GM18870 (cell line): ENCODE measurements around the gene PRPF40B.
"Not testable (repeated sequence)": the region's sequence is repeated elsewhere in the genome, so short reads cannot be mapped to it uniquely, and the experiment has no call there.

ENCODE experiments used
- ATAC-seq: cut with Tn5 transposase; IDR thresholded peaks from one replicate; pipeline ENCODE4 v1.9.1; 2021; ENCODE audit warnings: moderate library complexity; ENCODE audit not compliant: unreplicated experiment

The PRPF40B gene

DNA sequence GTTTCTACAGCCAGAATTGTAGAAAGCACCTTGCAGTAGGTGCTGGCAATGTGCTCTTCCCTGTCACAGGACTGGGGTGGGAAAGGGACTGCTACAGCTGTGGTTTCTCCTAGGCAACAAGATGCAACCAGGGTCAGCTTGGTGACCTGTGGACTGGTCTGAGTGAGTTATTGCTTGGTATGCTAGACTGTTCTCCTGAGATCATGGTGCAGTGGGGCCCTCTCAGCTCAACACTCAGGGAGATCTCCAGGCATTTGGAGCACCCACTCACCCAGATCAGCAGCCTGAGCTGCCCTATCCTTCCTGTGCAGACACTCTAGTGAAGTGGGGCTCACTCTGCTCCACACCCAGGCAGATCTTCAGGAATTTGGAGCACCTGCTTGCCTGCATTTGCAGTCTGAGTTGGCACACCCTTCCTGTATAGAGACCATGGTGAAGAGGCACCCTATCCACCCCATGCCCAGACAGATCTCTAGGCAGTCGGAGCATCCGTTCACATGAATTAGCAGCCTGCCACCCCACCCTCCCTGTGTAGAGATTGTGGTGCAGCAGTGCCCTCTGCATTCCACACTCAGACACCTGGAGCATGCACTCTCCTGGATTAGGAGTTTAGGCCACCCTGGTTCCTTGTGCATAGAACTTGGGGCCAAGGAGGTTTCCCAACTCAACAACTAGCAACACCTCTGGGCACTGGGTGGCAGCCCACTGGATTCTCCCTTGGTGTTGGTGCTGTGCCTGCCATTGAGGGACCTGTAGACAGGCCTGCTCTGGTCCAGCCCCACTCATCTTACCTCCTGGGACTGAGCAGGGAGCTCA is 14.1 kb upstream of the PRPF40B start:
- no peak for ATAC-seq

DNA sequence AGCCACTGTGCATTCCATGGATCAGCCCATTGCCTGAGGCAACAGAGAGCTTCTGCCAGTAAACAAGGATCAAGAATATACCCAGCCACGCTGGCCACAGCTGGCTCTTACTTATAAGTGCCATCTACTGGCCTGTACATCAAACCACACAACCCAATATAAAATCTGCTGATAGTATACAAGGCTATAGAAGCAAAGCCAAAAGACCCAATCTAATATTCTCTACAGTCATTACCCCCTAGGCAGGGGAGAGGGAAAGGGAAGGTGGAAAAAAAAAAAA is 13.5 kb upstream of the PRPF40B start:
- ATAC-seq, result no peak

DNA sequence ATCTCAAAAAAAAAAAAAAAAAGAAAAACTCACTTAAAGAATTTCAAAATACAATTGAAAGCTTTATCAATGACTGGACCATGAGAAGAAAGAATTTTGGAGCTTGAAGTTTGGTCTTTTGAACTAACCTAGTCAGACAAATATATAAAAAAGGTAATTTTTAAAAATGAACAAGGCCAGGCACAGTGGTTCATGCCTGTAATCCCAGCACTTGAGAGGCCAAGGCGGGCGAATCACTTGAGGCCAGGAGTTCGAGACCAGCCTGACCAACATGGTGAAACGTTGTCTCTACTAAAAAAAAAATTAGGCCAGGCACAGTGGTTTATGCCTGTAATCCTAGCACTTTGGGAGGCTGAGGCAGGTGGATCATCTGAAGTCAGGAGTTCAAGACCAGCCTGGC is 12.6 kb upstream of the PRPF40B start:
- not testable (repeated sequence) for ATAC-seq

DNA sequence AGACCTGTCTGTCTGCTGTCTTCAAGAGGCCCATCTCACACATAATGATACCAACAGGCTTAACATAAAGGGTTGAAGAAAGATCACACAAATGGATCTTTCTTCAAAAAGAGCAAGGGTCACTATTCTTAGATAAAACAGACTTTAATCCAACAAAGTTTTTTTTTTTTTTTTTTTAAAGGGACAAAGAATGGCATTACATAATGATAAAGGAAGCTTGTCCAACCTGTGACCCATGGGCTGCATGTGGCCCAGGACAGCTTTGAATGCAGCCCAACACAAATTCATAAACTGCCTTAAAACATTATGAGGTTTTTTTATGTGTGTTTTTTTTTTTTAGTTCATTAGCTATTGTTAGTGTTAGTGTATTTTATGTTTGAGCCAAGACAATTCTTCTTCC is 11.2 kb upstream of the PRPF40B start:
- ATAC-seq, result no peak

DNA sequence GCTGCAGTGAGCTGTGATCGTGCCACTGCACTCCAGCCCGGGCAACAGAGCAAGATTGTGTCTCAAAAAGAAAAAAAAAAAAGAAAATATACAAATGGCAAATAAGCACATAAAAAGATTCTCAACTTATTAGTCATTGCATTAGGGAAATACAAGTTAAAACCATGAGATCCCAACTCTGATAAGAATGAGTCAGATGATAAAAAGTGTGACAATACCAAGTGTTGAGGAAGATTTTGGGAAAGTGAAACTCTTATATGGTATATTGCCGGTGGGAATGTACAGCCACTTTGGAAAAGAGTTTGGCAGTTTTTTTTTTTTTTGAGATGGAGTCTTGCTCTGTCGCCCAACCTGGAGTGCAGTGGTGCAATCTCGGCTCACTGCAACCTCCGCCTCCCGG is 7.6 kb upstream of the PRPF40B start:
- no peak for ATAC-seq

DNA sequence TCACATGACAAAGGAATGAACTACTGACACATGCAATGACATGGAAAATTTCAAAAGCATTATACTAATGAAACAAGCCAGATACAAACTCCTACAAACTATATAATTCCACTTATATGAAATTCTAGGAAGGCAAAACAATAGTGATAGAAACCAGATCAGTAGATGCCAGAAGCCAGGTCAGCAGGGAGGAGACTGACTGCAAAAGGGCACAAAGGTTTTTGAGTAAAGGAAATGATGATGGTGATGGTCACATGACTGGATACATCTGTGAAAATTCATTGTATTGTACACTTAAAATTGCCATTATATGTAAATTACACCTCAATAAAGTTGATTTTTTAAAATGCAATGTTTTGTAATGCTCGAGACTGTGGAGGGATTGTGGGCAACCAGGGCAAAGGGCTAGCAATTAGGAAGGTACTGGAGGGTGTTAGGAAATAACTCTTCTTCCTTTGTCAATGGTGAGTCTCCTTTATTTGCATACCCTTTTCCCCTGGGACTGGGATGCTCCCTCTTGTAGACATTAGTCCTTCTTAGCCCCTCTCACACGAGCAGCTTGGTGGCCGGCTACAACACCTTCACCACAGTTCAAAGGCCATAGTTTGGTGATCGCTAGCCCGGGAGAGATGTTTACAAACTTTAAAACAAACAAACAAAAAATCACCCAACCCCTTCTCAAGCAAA is 6.7 kb upstream of the PRPF40B start:
- ATAC-seq, result no peak

DNA sequence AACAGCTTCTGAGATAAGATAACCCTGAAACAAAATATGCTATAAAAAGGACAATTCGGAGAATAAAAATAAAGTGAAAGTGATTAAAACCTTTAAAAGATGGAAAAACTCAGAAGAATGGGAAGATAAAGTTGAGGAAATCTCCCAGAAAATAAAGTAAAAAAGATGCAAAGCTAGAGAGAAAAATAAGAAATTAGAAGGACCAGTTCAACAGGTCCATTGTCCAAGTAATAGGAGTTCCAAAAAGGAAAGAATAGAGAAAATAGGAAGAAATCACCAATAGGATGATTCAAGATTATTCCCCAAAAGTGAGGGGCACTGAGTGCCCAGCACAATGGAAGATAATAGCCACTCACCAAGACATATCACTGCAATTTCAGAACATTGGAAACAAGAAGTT is 4.8 kb upstream of the PRPF40B start:
- no peak for ATAC-seq

DNA sequence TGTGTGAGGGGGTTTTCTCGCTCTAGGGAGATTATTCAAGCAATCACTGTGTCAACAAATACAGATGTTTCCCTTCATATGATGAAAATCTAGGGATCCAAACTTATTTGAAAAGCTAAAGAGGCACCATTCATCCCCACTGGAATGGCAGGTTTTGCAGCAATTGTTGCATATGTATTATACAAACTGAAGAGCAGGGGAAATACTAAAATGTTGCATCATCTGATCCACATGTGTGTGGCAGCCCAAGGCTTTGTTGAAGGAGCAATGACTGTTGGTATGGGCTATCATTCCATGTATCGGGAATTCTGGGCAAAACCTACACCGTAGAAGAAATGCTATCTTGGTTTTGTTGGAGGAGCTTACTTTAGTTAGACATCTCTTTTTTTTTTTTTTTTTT is 4.1 kb upstream of the PRPF40B start:
- ATAC-seq, result no peak

DNA sequence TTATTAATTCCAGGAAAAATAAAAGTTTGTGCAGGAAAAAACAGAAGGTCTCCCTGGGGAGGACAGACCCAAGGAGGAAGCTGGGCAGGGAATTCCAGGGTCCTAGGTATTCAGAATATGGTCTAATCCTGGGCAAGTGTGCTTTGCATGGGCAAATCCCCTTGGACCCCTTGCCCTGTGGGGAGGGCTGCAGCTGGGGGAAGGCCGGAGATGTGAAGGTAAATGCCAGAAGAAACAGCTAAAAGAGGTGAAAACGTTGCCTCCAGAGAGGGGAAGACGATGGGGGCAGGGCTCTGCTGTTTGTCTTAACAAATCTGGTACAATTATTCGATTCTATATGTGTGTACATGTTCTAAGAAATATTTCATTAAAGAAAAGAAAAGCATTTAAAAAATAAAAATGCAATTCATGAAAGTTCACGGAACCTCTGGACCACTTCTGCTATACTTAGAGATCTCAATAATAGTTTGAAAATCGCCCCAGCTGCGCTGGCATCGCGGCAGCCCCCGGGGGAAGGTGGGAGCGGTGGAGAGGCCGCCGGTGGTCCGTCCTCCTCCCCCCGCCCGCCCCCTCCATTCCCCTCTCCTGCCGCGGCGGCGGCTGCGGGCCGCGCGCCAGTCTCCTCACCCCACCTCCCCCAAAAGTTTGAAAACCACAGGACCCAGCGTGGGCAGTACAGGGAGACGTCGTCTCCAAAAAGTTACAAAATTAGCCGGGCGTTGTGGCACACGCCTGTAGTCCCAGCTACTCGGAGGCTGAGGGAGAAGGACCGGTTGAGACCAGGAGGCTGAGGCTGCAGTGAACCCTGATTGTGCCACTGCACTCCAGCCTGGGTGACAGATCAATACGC is 1.5 kb upstream of the PRPF40B start:
- ATAC-seq, result no peak

DNA sequence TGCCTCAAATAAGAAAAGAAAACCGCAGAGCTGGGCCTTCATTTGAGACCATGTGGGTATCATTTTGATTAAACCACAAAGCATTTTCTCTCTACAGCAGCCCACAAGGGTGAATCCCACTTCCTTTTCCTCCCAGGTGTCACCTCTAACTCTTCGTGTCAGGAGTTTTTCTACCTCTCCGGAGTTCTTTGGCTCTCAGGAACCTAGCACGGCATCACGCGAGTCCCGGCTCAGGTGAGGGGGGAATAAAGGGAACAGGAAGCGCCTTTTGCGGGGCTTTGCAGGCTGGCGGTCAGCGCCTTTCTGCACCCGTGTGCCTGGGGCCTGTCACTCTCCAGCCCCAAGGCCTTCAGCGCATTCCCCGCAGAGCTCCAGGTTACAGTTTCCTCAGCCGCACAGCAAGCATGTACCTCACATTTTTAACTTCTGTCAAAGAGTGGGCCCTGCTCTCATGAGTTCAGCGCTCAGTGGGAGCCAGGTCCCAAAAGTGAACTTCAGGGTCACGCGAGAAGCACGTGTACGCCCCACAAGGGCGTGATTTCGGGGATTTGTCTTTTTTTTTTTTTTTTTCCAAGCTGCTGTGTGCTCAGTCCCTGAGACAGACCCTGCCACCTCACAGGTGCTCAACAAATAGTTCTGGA is 740 bp upstream of the PRPF40B start:
- ATAC-seq, result peak; percentile 38

DNA sequence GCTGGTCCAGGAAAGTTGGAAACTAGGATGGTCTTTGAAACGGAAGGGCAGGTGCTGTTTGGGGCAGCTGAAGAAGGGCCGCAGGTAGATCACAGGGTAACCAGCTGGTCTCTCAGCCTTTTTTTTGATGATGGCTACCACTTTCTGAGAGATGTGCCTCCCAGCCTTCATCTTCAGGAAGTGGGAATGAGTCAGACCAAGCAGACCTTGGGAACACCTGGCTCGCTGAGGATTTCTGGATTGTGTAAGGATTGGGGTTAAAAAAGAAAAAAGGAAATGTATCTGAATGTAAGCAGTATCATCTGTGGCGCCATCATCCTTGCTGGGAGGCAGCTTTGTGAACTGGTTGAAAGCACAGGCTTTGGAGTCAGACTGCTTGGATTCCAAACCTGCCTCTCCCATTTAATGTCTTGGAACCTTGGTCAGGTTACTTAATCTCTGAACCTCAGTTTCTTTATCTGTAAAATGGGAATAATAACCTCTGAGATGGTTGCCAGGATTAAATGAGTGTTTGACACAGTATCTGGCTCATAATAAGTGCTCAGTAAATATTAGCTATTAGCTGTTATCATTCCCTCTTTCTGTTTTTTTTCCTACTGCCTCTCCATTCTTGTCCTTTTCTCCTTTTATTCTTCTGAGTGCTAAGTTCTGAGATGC is 1.7 kb downstream of the PRPF40B start:
- ATAC-seq, result no peak

DNA sequence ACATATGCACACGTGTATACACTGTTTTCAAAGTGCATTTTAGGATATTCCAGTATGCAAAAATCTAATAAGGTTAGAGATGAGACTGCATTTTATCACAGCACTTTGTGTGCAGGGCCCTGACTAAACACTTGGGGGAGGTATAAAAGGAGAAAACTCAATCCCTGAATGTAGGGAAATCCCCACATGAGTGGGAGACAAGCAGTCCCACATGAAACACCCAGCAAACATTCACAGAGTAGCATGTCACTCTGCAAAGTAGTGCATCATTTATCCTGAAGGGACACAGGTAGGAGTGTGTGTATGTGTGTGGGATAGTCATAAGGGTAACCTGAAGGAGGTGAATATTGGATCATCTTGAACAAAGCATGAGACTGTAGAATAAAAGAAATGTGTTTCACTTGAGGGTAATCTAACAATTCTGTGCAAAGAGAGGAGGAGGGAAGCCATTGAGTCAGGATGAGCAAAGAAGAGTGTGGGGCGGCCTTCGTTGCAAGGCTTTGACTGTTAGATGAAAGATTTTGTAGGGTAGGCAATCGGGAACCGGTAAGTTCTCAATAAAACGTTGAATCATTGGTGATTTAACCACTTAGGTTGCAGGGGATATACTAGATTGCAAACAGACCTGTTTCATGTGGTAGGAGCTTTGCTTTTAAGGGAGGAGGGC is 2.9 kb downstream of the PRPF40B start:
- no peak for ATAC-seq

DNA sequence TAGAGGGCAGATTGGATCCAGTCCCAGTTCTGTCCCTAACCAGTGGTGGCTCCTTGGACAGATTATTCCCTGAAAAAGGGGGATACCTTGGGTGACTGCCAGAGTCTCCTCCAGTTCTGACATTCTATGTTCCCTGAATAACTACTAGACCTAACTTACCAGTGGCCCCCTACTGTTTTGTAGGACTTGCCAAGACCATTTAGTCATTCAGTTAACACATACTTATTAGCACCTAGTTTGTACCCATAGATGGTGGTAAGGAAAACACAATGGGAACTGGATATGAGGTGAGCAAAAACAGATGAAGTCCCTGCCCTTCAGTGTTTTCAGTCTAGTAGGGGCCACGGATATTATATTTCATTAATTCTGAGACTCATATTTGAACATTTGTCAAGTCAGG is 3.5 kb downstream of the PRPF40B start:
- ATAC-seq, result no peak

DNA sequence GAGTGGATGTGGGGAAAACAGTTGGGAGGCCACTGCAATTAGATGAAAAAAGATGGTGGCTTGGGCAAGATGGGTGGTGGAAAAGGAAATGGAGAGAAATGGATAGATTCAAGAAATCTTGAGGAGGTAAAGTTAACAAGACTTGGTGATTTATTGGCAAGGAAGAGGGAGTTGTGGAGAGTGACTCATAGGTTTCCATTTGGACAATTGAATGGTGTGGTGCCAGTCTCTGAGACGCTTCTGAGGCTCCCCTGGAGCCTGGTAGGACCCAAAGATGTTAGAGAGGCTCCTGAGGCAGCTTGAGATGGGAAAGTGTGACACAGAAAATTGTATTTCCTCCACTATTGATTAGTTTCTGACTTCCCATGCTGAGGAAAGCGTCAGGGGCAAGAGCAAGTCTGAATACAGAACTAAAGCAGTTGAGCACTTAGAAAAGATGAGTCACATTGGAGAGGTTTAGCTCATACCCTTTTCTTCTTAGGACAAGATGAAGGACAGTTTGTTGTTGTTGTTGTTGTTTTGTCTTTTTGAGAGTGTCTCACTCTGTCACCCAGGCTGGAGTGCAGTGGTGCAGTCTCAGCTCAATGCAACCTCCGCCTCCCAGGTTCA is 4.5 kb downstream of the PRPF40B start:
- no peak for ATAC-seq

DNA sequence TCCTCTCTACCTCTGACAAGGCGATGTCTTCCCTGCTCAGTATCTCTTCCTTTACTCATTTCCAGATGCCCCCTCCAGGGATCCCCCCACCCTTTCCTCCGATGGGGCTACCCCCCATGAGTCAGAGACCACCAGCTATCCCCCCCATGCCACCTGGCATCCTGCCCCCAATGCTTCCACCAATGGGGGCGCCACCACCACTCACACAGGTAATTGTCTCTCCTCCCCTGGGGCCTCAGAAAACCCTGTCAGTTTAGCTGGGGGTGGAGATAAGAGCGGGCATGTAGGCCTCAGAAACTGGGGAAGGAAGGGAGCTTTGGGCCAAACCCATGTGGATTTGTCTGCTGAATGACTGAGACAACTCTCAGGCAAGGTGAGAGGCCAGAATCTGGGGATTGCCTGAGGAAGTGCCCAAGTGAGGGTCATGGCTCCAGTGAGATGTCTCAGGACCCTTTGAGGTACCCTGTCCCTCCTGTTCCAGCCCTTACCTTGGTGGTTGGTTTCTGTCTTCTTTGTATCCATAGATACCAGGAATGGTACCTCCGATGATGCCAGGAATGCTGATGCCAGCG is 8.1 kb downstream of the PRPF40B start:
- ATAC-seq, result no peak

DNA sequence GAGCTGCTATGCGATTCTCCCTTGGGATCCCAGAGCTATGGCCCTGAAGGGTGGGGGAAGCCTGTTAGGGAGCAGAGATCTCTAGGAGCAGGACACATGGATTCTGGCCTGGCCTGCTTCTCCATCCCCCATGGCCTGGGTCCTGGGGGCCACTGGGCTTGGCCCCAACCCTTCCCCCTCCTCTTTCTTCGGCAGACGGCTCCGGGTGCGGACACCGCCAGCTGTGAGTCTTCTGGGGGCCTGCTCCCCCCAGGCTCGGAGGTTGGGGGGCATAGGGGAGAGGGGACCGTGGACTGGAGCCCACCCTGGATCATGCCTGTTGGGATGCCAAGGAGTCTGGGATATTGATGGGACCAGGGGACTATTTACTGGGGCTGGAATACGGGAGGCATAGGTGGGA is 9.0 kb downstream of the PRPF40B start:
- ATAC-seq, result no peak

DNA sequence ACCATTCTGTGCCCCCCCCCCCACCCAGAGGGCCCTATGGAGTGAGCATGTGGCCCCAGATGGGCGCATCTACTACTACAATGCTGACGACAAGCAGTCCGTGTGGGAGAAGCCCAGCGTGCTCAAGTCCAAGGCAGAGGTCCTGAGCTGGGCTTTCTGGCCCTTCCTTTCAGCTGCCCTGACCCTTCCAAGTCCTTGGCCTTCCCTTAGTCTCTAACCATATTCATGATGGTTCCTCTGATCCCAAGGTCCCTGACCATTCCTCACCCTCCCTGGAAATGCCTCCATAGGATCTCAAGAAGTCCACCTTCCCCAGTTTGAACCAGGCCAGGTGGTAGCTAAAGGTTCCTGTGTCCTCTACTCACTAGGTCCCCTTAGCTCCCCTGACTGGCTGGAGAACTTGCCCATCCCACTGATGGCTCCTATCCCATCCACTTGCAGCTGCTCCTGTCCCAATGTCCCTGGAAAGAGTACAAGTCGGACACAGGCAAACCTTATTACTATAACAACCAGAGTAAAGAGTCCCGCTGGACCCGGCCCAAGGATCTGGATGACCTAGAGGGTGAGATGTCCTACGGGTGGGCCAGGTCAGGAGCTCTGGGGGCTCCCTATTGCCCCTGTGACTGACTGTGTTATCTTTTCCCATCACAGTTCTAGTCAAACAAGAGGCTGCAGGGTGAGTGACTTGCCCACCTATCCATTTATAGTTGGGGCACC is 9.8 kb downstream of the PRPF40B start:
- no peak for ATAC-seq

DNA sequence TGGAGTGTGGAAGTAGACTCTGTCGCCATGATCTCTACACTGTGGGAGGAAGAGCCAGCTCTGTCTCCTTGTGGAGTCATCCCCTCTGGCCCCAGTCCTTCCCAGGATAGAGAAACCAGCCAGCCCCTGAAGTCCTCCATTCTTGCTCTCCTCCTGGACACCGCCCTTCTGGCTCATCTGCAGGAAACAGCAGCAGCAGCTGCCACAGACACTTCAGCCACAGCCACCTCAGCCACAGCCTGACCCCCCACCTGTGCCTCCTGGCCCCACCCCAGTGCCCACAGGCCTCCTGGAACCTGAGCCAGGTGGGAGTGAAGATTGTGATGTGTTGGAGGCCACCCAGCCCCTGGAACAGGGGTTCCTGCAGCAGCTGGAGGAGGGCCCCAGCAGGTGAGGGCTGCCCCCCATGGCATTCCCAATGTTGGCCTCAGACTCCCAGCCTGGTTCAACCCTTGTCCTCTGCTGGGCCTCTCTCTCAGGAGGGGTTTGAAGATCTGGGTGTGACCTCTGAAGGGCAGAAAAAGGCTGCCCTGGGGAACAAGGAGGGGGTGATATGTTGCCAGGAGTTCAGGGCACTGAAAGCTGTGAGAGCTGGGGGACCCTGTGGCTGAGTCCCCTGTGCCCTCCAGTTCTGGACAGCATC is 10.5 kb downstream of the PRPF40B start:
- ATAC-seq, result no peak

DNA sequence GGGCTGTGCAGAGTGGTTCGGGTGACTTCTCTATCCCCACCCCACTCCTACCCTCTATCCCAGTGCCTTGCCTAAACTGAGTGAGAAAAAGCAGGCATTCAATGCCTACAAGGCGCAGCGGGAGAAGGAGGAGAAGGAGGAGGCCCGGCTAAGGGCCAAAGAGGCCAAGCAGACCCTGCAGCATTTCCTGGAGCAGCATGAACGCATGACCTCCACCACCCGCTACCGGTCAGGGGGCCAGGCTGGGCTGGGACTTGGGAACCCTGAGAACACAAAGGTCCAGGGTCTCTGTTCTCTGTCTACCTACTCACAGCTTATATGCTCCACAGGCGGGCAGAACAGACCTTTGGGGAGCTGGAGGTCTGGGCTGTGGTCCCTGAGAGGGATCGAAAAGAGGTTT is 11.7 kb downstream of the PRPF40B start:
- no peak for ATAC-seq
